Gastroesophageal sphincter (tissue), 3 donors: ENCODE data around the gene LGALS16.

ENCODE experiments used
- CTCF ChIP-seq, 4 experiments: fragments of 200-600 bp in 2 of 4; fragments of 450-650 bp in 2 of 4; sonication (generic) in 1 of 4; IDR thresholded peaks; one replicate each; pipeline ENCODE4 v1.5.1; 2017 to 2019; ENCODE audit warnings: antibody characterized with exemption in 4 of 4, mild to moderate bottlenecking in 2 of 4, moderate library complexity in 2 of 4
- EP300 ChIP-seq: sonication (generic); formaldehyde crosslinking; IDR thresholded peaks from one replicate; pipeline ENCODE4 v1.6.1; 2017; ENCODE audit warnings: antibody characterized with exemption, mild to moderate bottlenecking
- POLR2A ChIP-seq, 2 donors: fragments of 450-650 bp; IDR thresholded peaks; one replicate each; pipeline ENCODE4 v1.6.1; 2017; ENCODE audit warnings: antibody characterized with exemption in 2 of 2, mild to moderate bottlenecking in 2 of 2, moderate library complexity in 1 of 2
- POLR2AphosphoS5 ChIP-seq: sonication (generic); formaldehyde crosslinking; IDR thresholded peaks from one replicate; pipeline ENCODE4 v1.6.1; 2017; ENCODE audit warnings: antibody characterized with exemption

- no peak for TF ChIP-seq CTCF (IDR thresholded peaks at IDR 0.05)
- no peak for TF ChIP-seq EP300
- TF ChIP-seq POLR2A (IDR thresholded peaks at IDR 0.05): no peak
- TF ChIP-seq POLR2AphosphoS5: no peak
Measured at GRCh38 chr19:39677961-39678889, 22.5 kb downstream of the LGALS16 start.
